ENCODE results near the gene COG5.

Gene COG5

GRCh38 chr7:107428642-107429041, 135.1 kb downstream of the COG5 start:
- no peak for TF ChIP-seq CTCF (IDR thresholded peaks at IDR 0.05; ENCODE audit: insufficient read depth, low read length, poor library complexity, severe bottlenecking)
- Histone ChIP-seq H3K4me3 (replicated peaks; ENCODE audit: low read depth, low read length) (no peak overlapping the region), H3K36me3 (ENCODE audit: control insufficient read depth, insufficient read depth, low read length) (no peaks in the 10 kb centered on the region), H3K27me3 (replicated peaks; ENCODE audit: control insufficient read depth, insufficient read depth, low read length) (no peaks in the 10 kb centered on the region)
- no peak for DNase-seq (ENCODE audit: extremely low read depth, insufficient read length)

DNA sequence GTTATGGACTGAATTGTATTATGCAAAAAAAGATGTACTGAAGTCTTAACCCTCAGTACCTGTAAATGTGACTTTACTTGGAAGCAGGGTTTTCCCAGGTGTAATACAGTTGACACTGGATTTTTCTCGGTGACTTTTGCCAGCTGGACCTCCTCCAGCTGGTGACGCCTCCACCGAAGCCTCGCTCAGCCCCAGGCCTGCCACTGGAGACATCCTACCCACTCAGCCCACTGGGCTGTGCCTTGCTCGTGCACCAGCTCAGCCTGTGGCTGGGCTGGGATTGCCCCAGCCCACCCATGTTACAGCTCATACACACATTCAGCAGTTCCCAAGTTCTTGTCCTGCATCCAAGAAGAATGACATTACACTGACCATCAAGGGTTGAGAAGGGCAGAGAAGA, 136.3 kb downstream of the COG5 start:
- DNase-seq (ENCODE audit: extremely low read depth, insufficient read length) = no peak
- Histone ChIP-seq H3K4me3 (replicated peaks; ENCODE audit: low read depth, low read length) (no peak overlapping the region), H3K27me3 (replicated peaks; ENCODE audit: control insufficient read depth, insufficient read depth, low read length) (no peaks in the 10 kb centered on the region), H3K36me3 (ENCODE audit: control insufficient read depth, insufficient read depth, low read length) (no peaks in the 10 kb centered on the region)
- no peak for TF ChIP-seq CTCF (IDR thresholded peaks at IDR 0.05; ENCODE audit: insufficient read depth, low read length, poor library complexity, severe bottlenecking)

DNA sequence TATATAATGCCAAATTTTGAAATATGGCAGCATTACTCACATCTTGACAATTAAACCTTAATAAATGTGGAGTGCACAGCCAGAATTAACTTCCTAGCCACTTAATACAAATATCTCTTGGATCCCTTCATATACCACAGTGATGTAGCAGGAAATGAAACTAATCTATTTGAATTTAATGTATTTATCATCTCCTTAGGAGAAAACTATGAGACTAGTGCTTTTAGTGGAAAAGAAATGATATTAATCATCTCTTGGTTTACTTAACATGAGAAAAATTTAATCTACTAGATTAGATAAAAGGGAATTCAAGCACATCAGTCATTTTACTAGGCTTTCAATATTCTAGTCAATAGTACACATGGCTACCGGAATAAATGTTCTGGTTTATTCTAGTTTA, 149.5 kb downstream of the COG5 start:
- no peak for DNase-seq (ENCODE audit: extremely low read depth, insufficient read length)

DNA sequence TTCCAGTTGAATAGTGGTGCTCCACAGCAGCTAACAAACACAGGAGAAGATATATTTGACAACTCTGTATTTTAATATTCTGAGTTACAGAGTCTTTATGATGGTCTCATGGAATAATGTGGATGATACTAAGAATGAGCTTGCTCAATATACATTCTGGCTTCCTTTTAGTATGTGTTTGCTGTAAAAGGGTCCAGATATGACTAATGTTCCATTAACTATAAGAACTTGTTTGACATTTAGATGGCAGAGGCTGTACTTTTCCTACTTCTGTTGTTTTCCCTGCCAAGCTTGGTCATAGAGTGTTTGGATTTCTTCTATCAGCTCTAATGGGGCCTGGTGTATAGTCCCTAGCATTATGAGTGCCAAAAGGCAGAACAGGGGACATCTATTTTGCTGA, 155.4 kb downstream of the COG5 start:
- no peaks in the 10 kb centered on the region for H3K27me3 ChIP-seq (replicated peaks; ENCODE audit: control insufficient read depth, insufficient read depth, low read length)
- TF ChIP-seq CTCF (IDR thresholded peaks at IDR 0.05; ENCODE audit: insufficient read depth, low read length, poor library complexity, severe bottlenecking) = no peak
- H3K36me3 ChIP-seq (ENCODE audit: control insufficient read depth, insufficient read depth, low read length) = no peaks in the 10 kb centered on the region
- H3K4me3 ChIP-seq (replicated peaks; ENCODE audit: low read depth, low read length) = no peak overlapping the region
- DNase-seq (ENCODE audit: extremely low read depth, insufficient read length) = no peak

More for the DNA sequence above, 149.5 kb downstream of the COG5 start:
- H3K36me3 ChIP-seq (ENCODE audit: control insufficient read depth, insufficient read depth, low read length) = no peaks in the 10 kb centered on the region
- H3K4me3 ChIP-seq (replicated peaks; ENCODE audit: low read depth, low read length) = no peak overlapping the region
- no peaks in the 10 kb centered on the region for H3K27me3 ChIP-seq (replicated peaks; ENCODE audit: control insufficient read depth, insufficient read depth, low read length)
- no peak for TF ChIP-seq CTCF (IDR thresholded peaks at IDR 0.05; ENCODE audit: insufficient read depth, low read length, poor library complexity, severe bottlenecking)

DNA sequence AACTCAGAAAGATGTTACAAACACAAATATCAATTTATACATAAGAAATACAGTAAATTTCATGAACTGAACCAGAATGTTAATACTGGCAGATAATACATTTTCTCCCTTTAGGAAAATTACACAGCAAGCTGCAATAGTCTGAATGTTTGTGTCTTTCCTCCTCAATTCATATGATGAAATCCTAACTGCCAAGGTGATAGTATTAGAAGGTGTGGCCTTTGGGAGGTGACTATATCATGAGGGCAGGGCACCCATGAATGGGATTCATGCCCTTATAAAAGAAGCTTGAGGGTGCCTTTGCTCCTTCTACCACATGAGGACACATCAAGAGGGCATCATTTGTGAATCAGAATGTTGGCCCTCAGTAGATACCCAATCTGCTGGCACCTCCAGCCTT, 158.2 kb downstream of the COG5 start:
- no peak for DNase-seq (ENCODE audit: extremely low read depth, insufficient read length)
- no peak for TF ChIP-seq CTCF (IDR thresholded peaks at IDR 0.05; ENCODE audit: insufficient read depth, low read length, poor library complexity, severe bottlenecking)
- H3K27me3 ChIP-seq (replicated peaks; ENCODE audit: control insufficient read depth, insufficient read depth, low read length) = no peaks in the 10 kb centered on the region
- no peaks in the 10 kb centered on the region for H3K36me3 ChIP-seq (ENCODE audit: control insufficient read depth, insufficient read depth, low read length)
- H3K4me3 ChIP-seq (replicated peaks; ENCODE audit: low read depth, low read length) = no peak overlapping the region
